ENCODE measurements around the gene MRTFB.

The MRTFB gene

DNA sequence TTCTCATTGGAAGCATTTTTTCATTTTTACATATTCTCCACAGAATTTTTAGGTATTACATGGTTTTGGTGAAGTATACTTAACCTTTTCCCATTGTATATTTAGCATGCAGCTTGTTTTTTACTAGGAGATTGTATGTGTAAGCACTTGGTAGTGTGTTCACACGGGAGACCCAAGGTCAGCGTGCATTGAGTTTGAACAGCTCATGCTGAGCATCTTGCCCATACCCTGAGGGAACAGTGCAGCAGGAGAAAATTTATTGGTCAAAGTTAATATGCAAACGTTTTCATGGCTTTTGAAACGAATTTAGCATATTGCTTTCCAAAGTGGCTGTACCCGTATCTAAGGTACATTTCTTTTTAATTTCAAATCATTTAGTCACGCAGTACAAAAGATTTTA lies 168.7 kb downstream of the MRTFB start:
- TF ChIP-seq, protein P1, sequence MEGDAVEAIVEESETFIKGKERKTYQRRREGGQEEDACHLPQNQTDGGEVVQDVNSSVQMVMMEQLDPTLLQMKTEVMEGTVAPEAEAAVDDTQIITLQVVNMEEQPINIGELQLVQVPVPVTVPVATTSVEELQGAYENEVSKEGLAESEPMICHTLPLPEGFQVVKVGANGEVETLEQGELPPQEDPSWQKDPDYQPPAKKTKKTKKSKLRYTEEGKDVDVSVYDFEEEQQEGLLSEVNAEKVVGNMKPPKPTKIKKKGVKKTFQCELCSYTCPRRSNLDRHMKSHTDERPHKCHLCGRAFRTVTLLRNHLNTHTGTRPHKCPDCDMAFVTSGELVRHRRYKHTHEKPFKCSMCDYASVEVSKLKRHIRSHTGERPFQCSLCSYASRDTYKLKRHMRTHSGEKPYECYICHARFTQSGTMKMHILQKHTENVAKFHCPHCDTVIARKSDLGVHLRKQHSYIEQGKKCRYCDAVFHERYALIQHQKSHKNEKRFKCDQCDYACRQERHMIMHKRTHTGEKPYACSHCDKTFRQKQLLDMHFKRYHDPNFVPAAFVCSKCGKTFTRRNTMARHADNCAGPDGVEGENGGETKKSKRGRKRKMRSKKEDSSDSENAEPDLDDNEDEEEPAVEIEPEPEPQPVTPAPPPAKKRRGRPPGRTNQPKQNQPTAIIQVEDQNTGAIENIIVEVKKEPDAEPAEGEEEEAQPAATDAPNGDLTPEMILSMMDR (IDR thresholded peaks at IDR 0.05; ENCODE audit: low read depth, low read length): no peak
- H3K27me3 ChIP-seq: no peaks in the 10 kb centered on the region
- H3K4me1 ChIP-seq: no peaks in the 10 kb centered on the region
- no peak for DNase-seq
- no peak overlapping the region for H3K4me3 ChIP-seq (ENCODE audit: low read depth, low read length)
- no peaks in the 10 kb centered on the region for H3K9me3 ChIP-seq
- no peaks in the 10 kb centered on the region; the same call in 1 of the 2 replicates for H3K36me3 ChIP-seq

DNA sequence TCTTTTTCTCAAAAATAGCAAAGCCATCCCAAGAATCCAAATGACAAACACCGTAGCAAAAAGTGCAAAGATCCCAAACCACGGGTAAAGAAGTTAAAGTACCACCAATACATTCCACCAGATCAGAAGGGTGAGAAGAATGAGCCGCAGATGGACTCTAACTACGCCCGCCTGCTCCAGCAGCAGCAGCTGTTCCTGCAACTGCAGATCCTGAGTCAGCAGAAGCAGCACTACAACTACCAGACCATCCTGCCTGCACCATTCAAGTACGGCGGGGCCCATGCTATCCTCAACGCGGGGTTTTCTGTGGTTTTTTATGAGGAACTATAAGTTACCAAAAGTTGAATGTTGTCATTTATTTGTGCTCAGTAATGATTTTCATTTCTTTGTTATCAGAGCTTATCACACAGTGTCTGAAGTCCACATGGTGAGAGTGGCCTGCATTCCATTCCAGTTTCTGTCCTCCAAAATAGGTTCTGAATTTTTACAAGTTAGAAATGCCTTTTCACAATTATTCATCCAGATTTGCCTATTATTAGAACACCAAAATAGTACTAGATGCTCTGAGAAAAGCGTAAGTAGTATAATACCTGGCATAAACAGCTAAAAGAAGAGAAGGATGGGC lies 169.2 kb downstream of the MRTFB start:
- TF ChIP-seq, protein P1 (IDR thresholded peaks at IDR 0.05; ENCODE audit: low read depth, low read length): no peak
- Histone ChIP-seq H3K4me3 (ENCODE audit: low read depth, low read length) (no peak overlapping the region), H3K36me3 (no peaks in the 10 kb centered on the region; the same call in 1 of the 2 replicates), H3K27me3 (no peaks in the 10 kb centered on the region), H3K9me3 (no peaks in the 10 kb centered on the region), H3K4me1 (no peaks in the 10 kb centered on the region)
- no peak for DNase-seq

DNA sequence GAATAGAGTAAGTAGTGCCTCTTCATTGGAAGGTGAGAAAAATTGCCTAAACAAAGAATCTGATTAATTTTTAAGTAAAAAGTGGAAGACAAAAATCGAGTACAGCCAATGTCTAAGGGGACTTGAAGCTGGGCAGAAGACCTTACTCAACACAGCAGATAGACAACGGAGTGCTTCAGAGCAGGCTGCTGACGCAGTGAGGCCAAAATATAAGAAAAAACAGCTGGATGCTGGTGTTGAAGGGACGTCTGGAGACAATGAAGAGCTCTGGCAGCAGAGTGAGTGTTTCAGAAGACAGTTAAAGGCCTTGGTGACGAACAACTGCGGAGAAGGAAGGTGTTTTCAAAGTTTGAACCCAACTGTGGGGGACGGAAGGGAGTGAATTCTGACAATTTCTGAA lies 169.8 kb downstream of the MRTFB start:
- Histone ChIP-seq H3K4me3 (ENCODE audit: low read depth, low read length) (no peak overlapping the region), H3K36me3 (no peaks in the 10 kb centered on the region; the same call in 1 of the 2 replicates), H3K27me3 (no peaks in the 10 kb centered on the region), H3K4me1 (no peaks in the 10 kb centered on the region), H3K9me3 (no peaks in the 10 kb centered on the region)
- no peak for DNase-seq
- TF ChIP-seq, protein P1 (IDR thresholded peaks at IDR 0.05; ENCODE audit: low read depth, low read length): no peak

DNA sequence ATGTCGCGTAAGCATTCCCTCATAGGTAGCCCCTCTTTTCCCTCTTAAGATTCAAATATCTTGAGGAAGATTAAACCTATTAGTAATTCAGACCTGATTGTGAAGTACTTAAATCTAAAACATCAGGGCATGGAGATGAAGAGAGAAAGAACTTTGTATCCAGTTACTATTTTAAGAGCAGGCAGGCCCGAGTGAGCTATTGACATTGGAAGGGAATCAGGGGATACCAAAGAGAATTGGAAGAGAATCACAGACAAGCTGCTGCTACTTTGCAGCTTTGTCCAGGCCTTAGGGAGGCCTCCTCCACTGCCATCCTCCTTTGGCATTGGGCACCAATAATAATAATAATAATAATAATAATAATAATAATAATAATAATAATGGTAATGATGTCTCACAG lies 170.5 kb downstream of the MRTFB start:
- no peak overlapping the region for H3K4me3 ChIP-seq (ENCODE audit: low read depth, low read length)
- no peaks in the 10 kb centered on the region for H3K27me3 ChIP-seq
- no peak for DNase-seq
- no peaks in the 10 kb centered on the region for H3K4me1 ChIP-seq
- TF ChIP-seq, protein P1 (IDR thresholded peaks at IDR 0.05; ENCODE audit: low read depth, low read length): no peak
- no peaks in the 10 kb centered on the region for H3K9me3 ChIP-seq
- H3K36me3 ChIP-seq: peaks cover under 1% of the 10 kb centered on the region; the same call in 1 of the 2 replicates

DNA sequence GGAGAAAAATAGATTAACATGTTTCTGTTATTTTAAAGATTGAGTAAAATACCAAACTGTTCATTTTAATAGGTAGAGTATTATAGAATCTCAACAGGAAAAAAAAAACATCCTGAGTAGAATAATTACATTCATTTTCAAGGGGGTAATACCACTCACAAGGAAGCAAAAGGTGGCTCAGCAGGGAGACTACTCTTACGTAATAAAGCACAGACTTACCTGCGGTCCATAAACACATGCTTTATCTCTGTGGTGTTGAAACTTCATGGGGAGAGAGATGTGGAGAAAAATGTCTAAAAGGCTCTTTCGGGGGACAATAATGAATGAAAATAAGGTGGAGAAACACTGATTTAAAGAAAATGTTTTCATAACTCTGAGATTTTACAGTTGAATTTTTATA lies 171.7 kb downstream of the MRTFB start:
- Histone ChIP-seq H3K4me1 (no peaks in the 10 kb centered on the region), H3K36me3 (peaks cover 11% of the 10 kb centered on the region), H3K9me3 (no peaks in the 10 kb centered on the region), H3K27me3 (no peaks in the 10 kb centered on the region), H3K4me3 (ENCODE audit: low read depth, low read length) (no peak overlapping the region)
- TF ChIP-seq, protein P1 (IDR thresholded peaks at IDR 0.05; ENCODE audit: low read depth, low read length): no peak
- DNase-seq: no peak

DNA sequence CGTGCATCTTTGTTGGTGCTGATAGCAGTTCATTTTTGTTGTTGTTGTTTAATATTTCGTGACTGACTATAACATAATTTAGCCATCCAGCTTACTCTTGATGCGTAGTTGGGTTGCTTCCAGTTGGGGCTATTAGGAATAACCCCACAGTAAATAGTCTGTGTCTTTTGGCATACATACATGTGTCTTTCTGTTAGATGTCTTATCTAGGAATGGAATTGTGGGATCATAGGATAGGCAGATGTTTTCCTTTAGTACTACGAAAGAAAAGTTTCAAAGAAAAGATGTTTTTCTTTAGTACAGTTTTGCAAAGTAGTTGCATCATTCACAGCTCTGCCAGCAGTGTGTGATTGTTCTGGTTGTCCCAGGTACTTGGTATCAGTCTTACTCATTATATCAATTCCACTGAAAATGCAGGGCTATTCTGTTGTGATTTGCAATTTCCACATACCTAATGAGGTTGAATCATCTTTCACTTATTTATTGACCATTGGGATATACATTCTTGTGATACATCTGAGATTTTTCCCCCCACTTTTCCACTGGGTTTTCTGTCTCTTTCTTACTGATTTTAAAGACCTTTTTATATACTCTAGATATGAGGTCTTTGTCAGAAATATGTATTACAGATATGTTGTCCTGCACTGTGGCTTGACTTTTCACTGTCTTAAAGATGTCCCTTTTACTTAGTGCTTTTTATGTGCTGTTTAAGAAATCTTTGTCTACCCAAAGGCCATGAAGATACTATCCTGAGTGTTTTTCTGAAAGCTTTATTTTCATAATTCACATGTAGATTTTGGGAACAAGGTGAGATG lies 173.3 kb downstream of the MRTFB start:
- no peak for DNase-seq
- H3K4me3 ChIP-seq (ENCODE audit: low read depth, low read length): no peak overlapping the region
- TF ChIP-seq, protein P1 (IDR thresholded peaks at IDR 0.05; ENCODE audit: low read depth, low read length): no peak
- peaks cover 11% of the 10 kb centered on the region for H3K36me3 ChIP-seq
- no peaks in the 10 kb centered on the region for H3K9me3 ChIP-seq
- H3K27me3 ChIP-seq: no peaks in the 10 kb centered on the region
- H3K4me1 ChIP-seq: no peaks in the 10 kb centered on the region
